Smooth muscle cell (in vitro differentiated cells): ENCODE results near the gene MIF. TPM values are rescaled to one million over a fixed set of nuclear protein-coding genes. Genes with fewer than 3 reads are reported as not detected.

Experiments used
- DNase-seq: peaks from one replicate; lab custom pipeline; 2025; ENCODE audit not compliant: unreplicated experiment; lab: John Stamatoyannopoulos, UW
- H2AFZ ChIP-seq: fragments of 200-600 bp; sonication (generic); 2 replicates; pipeline ENCODE4 v1.6.0; 2016; ENCODE audit warnings: antibody characterized with exemption, low read depth, mild to moderate bottlenecking
- H3F3A ChIP-seq: fragments of 200-600 bp; sonication (generic); 2 replicates; pipeline ENCODE4 v1.6.0; 2017; ENCODE audit warnings: antibody characterized with exemption, low read depth
- H3K27ac ChIP-seq: fragments of 200-600 bp; sonication (generic); 2 replicates; pipeline ENCODE4 v1.5.1; 2016; ENCODE audit warnings: low read depth, mild to moderate bottlenecking
- H3K27me3 ChIP-seq: fragments of 200-600 bp; sonication (generic); 2 replicates; pipeline ENCODE4 v1.6.1; 2016; ENCODE audit warnings: low read depth, mild to moderate bottlenecking
- H3K36me3 ChIP-seq: fragments of 200-600 bp; sonication (generic); 2 replicates; pipeline ENCODE4 v1.5.1; 2016; ENCODE audit warnings: low read depth
- H3K4me1 ChIP-seq: fragments of 200-600 bp; sonication (generic); 2 replicates; pipeline ENCODE4 v1.5.1; 2016; ENCODE audit warnings: low read depth
- H3K4me2 ChIP-seq: fragments of 200-600 bp; sonication (generic); 2 replicates; pipeline ENCODE4 v1.6.0; 2016; ENCODE audit warnings: mild to moderate bottlenecking
- H3K4me3 ChIP-seq: fragments of 200-600 bp; sonication (generic); 2 replicates; pipeline ENCODE4 v1.5.1; 2016; ENCODE audit warnings: mild to moderate bottlenecking
- H3K79me2 ChIP-seq: fragments of 200-600 bp; sonication (generic); 2 replicates; pipeline ENCODE4 v1.6.0; 2016; ENCODE audit warnings: low read depth, mild to moderate bottlenecking
- H3K9ac ChIP-seq: fragments of 200-600 bp; sonication (generic); 2 replicates; pipeline ENCODE4 v1.6.0; 2016; ENCODE audit warnings: low read depth
- H3K9me3 ChIP-seq: fragments of 200-600 bp; sonication (generic); replicated peaks from 2 replicates; pipeline ENCODE4 v1.5.1; 2016; ENCODE audit warnings: low read depth
- H4K20me1 ChIP-seq: fragments of 200-600 bp; sonication (generic); 2 replicates; pipeline ENCODE4 v1.6.0; 2016; ENCODE audit warnings: low read depth
- CTCF ChIP-seq: fragments of 200-600 bp; sonication (generic); IDR thresholded peaks from 2 replicates; pipeline ENCODE4 v1.5.1; 2017; ENCODE audit warnings: borderline replicate concordance, mild to moderate bottlenecking, antibody characterized with exemption; ENCODE audit not compliant: insufficient read depth, poor library complexity, severe bottlenecking
- WGBS: methylation state at CpG from one replicate; pipeline ENCODE4 v1.1.7; 2016; ENCODE audit warnings: low lambda C conversion rate; 5-methylcytosine and 5-hydroxymethylcytosine counted together
- polyA plus RNA-seq: library from polyadenylated mRNA; unstranded; fragments of >200 nt; fragmentation: Nextera tagmentation; extraction: Ambion mirVana; gene quantifications from 2 replicates; pipeline ENCODE4 v1.2.1, GENCODE V29; 2016
- total RNA-seq: library from RNA; depleted of rRNA; stranded (reverse); fragments of >200 nt; gene quantifications from 2 replicates; pipeline ENCODE4 v1.2.3, GENCODE V29; 2014

MIF gene
- total and polyA plus RNA-seq, 2 experiments from 2014 or later = 412 to 2,922 TPM

GRCh38 chr22:23846081-23846469 is 48.1 kb upstream of the MIF start:
- Histone ChIP-seq H4K20me1 (no peaks in the 10 kb centered on the region), H3K4me2 (no peak overlapping the region), H3K4me3 (no peak overlapping the region), H3F3A (no peaks in the 10 kb centered on the region), H3K27ac (peak overlapping the region; percentile 72), H3K9me3 (no peaks in the 10 kb centered on the region), H3K9ac (no peak overlapping the region), H2AFZ (no peak overlapping the region), H3K4me1 (peaks cover 25% of the 10 kb centered on the region), H3K27me3 (no peaks in the 10 kb centered on the region), H3K36me3 (no peaks in the 10 kb centered on the region), H3K79me2 (no peaks in the 10 kb centered on the region)
- no peak for TF ChIP-seq CTCF
- DNase-seq = no peak
- WGBS = 82% methylated on average over 7 of the region's 7 CpGs

GRCh38 chr22:23847310-23847920 is 46.8 kb upstream of the MIF start:
- WGBS = 93% methylated on average over 17 of the region's 18 CpGs
- Histone ChIP-seq H3K27ac (peak overlapping the region; percentile 72), H4K20me1 (no peaks in the 10 kb centered on the region), H3K9me3 (no peaks in the 10 kb centered on the region), H3K4me3 (no peak overlapping the region), H3K4me2 (no peak overlapping the region), H2AFZ (no peak overlapping the region), H3K79me2 (no peaks in the 10 kb centered on the region), H3K36me3 (no peaks in the 10 kb centered on the region), H3K9ac (no peak overlapping the region), H3F3A (no peaks in the 10 kb centered on the region), H3K27me3 (no peaks in the 10 kb centered on the region), H3K4me1 (peaks cover 25% of the 10 kb centered on the region)
- no peak for TF ChIP-seq CTCF
- no peak for DNase-seq

DNA sequence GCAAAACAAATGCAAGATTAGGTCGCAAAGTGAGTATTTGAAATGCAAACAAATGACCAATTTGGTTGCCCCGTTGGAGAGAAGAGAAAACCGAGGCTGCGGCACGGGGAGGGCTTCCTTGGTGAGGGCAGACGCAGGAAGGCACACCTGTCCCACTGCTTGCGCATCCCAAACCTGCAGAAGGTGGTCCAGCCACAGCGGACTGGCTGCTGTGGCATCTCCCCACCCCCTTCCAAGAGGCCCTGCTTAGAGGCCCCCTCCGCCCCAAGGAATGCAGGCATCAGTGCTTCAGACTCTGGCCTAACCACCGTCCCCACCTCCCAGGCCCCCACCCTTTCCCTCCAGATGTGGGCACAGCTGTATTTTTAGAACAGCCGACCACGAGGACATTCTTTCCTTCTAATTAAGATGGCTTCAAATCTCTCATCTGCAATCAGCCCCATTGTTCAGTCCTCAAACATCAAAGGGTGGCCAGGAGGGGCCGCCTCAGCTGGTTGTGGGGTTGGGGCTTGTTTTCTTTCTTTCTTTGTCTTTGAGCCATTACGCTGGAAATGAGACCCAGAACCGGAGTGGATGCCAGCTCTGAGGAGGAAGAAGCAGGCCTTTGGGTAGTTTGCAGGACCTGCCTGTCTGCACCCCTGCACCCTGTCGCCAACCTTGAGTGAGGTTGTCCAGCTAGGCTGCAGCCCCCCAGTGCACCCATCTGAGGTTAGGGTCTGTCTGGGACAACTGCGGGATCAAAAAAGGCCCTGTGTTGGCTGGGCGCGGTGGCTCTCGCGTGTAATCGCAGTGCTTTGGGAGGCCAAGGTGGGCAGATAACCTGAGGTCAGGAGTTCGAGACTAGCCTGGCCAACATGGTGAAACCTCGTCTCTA is 46.0 kb upstream of the MIF start:
- Histone ChIP-seq H3K9ac (no peak overlapping the region), H3K27me3 (no peaks in the 10 kb centered on the region), H3K36me3 (no peaks in the 10 kb centered on the region), H3K4me2 (peak overlapping the region; percentile 12), H3K4me3 (no peak overlapping the region), H4K20me1 (no peaks in the 10 kb centered on the region), H3K79me2 (no peaks in the 10 kb centered on the region), H3F3A (no peaks in the 10 kb centered on the region), H3K9me3 (no peaks in the 10 kb centered on the region), H3K4me1 (peaks cover 25% of the 10 kb centered on the region), H3K27ac (no peak overlapping the region), H2AFZ (no peak overlapping the region)
- DNase-seq = no peak
- TF ChIP-seq CTCF = no peak
- WGBS = 61% methylated on average over 23 of the region's 24 CpGs
